Kidney (tissue), 14 donors: ENCODE results near the gene ISCU. TPM values are rescaled to one million over a fixed set of nuclear protein-coding genes. Genes with fewer than 3 reads are reported as not detected.

ENCODE experiments used
- DNase-seq, 5 donors: peaks; one replicate each; pipeline ENCODE4 v3.0.0-alpha.2; 2013 to 2020
- FAIRE-seq: peaks from 2 replicates; lab custom pipeline; 2012; peaks lifted over from hg19 to GRCh38; lab: Jason Lieb, UNC
- H3K27ac ChIP-seq, 2 donors: one replicate each; pipeline ENCODE4 v1.7.0; 2013; ENCODE audit warnings: low read depth in 2 of 2, low read length in 2 of 2, inconsistent platforms in 1 of 2
- H3K27me3 ChIP-seq: one replicate; pipeline ENCODE4 v1.7.1; 2013; ENCODE audit warnings: low read length, inconsistent platforms; ENCODE audit not compliant: control insufficient read depth, insufficient read depth
- H3K36me3 ChIP-seq, 3 donors: one replicate each; pipeline versions ENCODE4 v1.7.0 to v1.7.1; 2013; ENCODE audit warnings: low read length in 3 of 3, control low read depth in 1 of 3, inconsistent platforms in 1 of 3; ENCODE audit not compliant: insufficient read depth in 3 of 3, control insufficient read depth in 2 of 3
- H3K4me1 ChIP-seq, 3 donors: one replicate each; pipeline versions ENCODE4 v1.7.0 to v1.7.1; 2013; ENCODE audit warnings: low read length in 3 of 3, inconsistent platforms in 1 of 3, low read depth in 1 of 3; ENCODE audit not compliant: control insufficient read depth in 2 of 3, insufficient read depth in 2 of 3
- H3K4me3 ChIP-seq, 3 donors: one replicate each; pipeline versions ENCODE4 v1.7.0 to v1.8.1; 2013; ENCODE audit warnings: low read length in 3 of 3, control low read depth in 1 of 3, inconsistent platforms in 1 of 3
- H3K9ac ChIP-seq, 3 donors: one replicate each; pipeline versions ENCODE4 v1.7.0 to v1.7.1; 2013; ENCODE audit warnings: low read length in 3 of 3, control low read depth in 1 of 3, inconsistent platforms in 1 of 3
- H3K9me3 ChIP-seq, 3 donors: one replicate each; pipeline versions ENCODE4 v1.7.0 to v1.7.1; 2013; ENCODE audit warnings: low read length in 3 of 3, control low read depth in 1 of 3, inconsistent platforms in 1 of 3; ENCODE audit not compliant: control insufficient read depth in 2 of 3, insufficient read depth in 1 of 3
- intact Hi-C: fragments of 100-400 bp; cut with DNase I; formaldehyde crosslinking; loops from one replicate; pipeline ENCODE4 v1.11.1; 2022
- polyA plus RNA-seq: library from polyadenylated mRNA; stranded (reverse); fragments of 350-450 nt; fragmentation: Illumina TruSeq; extraction: RNeasy Lipid Tissue Mini Kit (QIAGEN cat#74804); gene quantifications from one replicate; pipeline ENCODE4 v1.2.3, GENCODE V29; 2014; ENCODE audit warnings: low read depth, low replicate concordance; ENCODE audit not compliant: insufficient read depth
- total RNA-seq: library from RNA; stranded (reverse); fragmentation: NEBNext Ultra II Directional; extraction: Animal tissue kit (Norgen Biotek cat#: 25700); gene quantifications from one replicate; pipeline ENCODE4 v1.2.1, GENCODE V29; 2021
- TF ChIP-seq, protein P1 (sequence below): IDR thresholded peaks from 3 replicates; pipeline ENCODE4 v1.5.1; 2012; ENCODE audit warnings: mild to moderate bottlenecking, moderate library complexity, borderline replicate concordance; ENCODE audit not compliant: insufficient read depth; ENCODE audit errors: extremely low read depth
- donor health status: control.
- donor health status: control.
- donor health status: control.
- donor health status: control.
- donor health status: control.
- donor health status: DM: yes; HTN: yes; CAD: no.
- donor health status: Normal renal cell carcinoma (clear cell type).

The ISCU gene
- total and polyA plus RNA-seq, 2 donors from 2014 or later, result 183 to 511 TPM

DNA sequence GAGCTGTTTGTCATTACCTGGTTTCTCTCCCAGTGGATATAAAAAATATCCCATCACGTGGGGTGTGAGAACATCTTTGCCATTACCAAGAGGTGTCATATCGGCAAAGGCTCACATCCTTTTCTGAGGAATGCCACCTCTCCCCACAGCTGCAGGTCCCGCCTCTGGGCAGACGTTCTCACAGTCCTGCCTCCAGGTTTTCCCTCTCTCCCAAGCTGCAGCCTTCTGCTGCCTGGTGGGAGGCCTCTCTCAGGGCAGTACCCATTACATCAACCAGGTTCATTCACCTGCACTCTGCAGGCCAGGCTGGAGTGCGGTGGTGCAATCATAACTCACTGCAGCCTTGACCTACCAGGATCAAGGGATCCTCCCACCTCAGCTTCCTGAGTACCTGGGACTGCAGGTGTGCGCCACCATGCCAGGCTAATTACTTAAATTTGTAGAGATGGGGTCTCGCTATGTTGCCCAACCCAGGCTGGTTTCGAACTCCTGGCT is 50.4 kb downstream of the ISCU start:
- no peaks in the 10 kb centered on the region for H3K27me3 ChIP-seq
- FAIRE-seq (no peak), DNase-seq (peak in 2 of 5 donors; percentile 39 to 44)
- intact Hi-C loops, result no loop called here
- H3K36me3 ChIP-seq, result no peaks in the 10 kb centered on the region
- no peak overlapping the region for H3K9ac ChIP-seq
- no peak overlapping the region for H3K4me3 ChIP-seq
- no peaks in the 10 kb centered on the region for H3K4me1 ChIP-seq
- H3K27ac ChIP-seq, result no peak overlapping the region
- H3K9me3 ChIP-seq, result peaks cover 0 to 5% (median 0%) of the 10 kb centered on the region in 3 donors
- TF ChIP-seq, protein P1, sequence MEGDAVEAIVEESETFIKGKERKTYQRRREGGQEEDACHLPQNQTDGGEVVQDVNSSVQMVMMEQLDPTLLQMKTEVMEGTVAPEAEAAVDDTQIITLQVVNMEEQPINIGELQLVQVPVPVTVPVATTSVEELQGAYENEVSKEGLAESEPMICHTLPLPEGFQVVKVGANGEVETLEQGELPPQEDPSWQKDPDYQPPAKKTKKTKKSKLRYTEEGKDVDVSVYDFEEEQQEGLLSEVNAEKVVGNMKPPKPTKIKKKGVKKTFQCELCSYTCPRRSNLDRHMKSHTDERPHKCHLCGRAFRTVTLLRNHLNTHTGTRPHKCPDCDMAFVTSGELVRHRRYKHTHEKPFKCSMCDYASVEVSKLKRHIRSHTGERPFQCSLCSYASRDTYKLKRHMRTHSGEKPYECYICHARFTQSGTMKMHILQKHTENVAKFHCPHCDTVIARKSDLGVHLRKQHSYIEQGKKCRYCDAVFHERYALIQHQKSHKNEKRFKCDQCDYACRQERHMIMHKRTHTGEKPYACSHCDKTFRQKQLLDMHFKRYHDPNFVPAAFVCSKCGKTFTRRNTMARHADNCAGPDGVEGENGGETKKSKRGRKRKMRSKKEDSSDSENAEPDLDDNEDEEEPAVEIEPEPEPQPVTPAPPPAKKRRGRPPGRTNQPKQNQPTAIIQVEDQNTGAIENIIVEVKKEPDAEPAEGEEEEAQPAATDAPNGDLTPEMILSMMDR, result no peak

DNA sequence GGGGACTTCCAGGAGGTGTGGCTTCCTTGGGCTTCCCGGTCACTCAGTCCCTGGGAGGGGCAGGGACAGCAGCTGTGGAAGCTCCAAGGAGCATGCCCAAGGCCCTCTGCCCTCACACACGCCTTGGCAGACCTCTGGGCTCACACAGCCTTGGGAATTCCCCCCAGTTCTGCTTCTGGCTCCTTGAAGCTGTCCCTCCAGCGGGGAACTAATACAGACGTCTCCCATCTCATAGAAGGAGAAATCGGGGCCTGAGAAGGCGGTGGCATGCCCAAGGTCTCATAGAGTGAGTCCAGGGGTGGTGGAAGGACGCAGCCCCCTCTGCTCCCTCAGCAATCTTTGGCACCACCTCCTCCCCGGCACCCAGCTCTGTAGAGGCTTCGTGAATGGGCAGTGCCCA is 51.2 kb downstream of the ISCU start:
- no peaks in the 10 kb centered on the region for H3K27me3 ChIP-seq
- H3K9me3 ChIP-seq, result peaks cover 0 to 5% (median 0%) of the 10 kb centered on the region in 3 donors
- FAIRE-seq (no peak), DNase-seq (peak in 1 of 5 donors; percentile 84)
- no peak overlapping the region for H3K9ac ChIP-seq
- intact Hi-C loops, result no loop called here
- H3K36me3 ChIP-seq, result no peaks in the 10 kb centered on the region
- H3K27ac ChIP-seq, result no peak overlapping the region
- TF ChIP-seq, protein P1, result no peak
- no peak overlapping the region for H3K4me3 ChIP-seq
- peaks cover 0 to 3% (median 0%) of the 10 kb centered on the region in 3 donors for H3K4me1 ChIP-seq

DNA sequence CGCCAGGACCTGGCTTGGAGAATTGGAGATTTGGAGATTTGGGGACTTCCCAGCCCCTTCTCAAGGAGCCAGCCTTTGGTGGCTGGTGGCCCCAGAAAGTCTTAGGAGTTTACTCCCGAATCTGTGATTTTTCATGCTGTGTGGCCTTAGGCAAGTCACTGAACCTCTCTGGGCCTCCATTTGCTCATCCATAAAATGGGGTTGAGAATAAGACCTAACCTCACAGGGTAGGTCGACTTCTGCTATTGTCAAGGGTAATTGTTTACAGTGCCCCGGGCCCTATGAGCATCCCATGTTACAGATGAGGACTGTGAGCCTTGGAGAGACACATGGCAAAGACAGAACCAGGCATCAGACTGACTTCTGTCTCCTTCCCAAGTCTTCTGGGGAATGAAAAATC is 51.6 kb downstream of the ISCU start:
- Histone ChIP-seq H3K27me3 (no peaks in the 10 kb centered on the region), H3K4me1 (peaks cover 0 to 3% (median 0%) of the 10 kb centered on the region in 3 donors), H3K9ac (no peak overlapping the region), H3K4me3 (no peak overlapping the region), H3K36me3 (no peaks in the 10 kb centered on the region), H3K9me3 (peaks cover 0 to 5% (median 0%) of the 10 kb centered on the region in 3 donors), H3K27ac (no peak overlapping the region)
- intact Hi-C loops, result no loop called here
- no peak for DNase-seq
- TF ChIP-seq, protein P1, result no peak
- no peak for FAIRE-seq
